ENCODE results near the gene TMEM232. TPM values are rescaled to one million over a fixed set of nuclear protein-coding genes. Genes with fewer than 3 reads are reported as not detected.

Gene TMEM232
- total and polyA plus RNA-seq, 2 donors: 2.0 to 2.3 TPM

GRCh38 chr5:110439296-110439695 is 287.2 kb downstream of the TMEM232 start:
- DNase-seq (ENCODE audit: low read depth in 6 of 9, low spot score in 9 of 9): no peak
- Histone ChIP-seq H3K27ac (ENCODE audit: low read depth in 1 of 2, low read length in 1 of 2) (no peak overlapping the region), H3K27me3 (ENCODE audit: control insufficient read depth in 2 of 2, insufficient read depth in 1 of 2, low read length in 1 of 2) (no peaks in the 10 kb centered on the region), H3K9me3 (ENCODE audit: control insufficient read depth in 2 of 2, insufficient read depth in 1 of 2, low read length in 1 of 2) (no peaks in the 10 kb centered on the region), H3K4me1 (ENCODE audit: control insufficient read depth in 2 of 2, insufficient read depth in 2 of 2, low read length in 2 of 2) (no peaks in the 10 kb centered on the region), H3K36me3 (ENCODE audit: control insufficient read depth in 2 of 2, insufficient read depth in 2 of 2, low read length in 1 of 2) (no peaks in the 10 kb centered on the region), H3K4me3 (ENCODE audit: low read length in 2 of 2) (no peak overlapping the region)
- WGBS: 88% methylated on average over 3 of the region's 3 CpGs

- H3K27me3 ChIP-seq (ENCODE audit: control insufficient read depth in 2 of 2, insufficient read depth in 1 of 2, low read length in 1 of 2): no peaks in the 10 kb centered on the region
- WGBS: 65% methylated on average over 2 of the region's 2 CpGs
- no peaks in the 10 kb centered on the region for H3K36me3 ChIP-seq (ENCODE audit: control insufficient read depth in 2 of 2, insufficient read depth in 2 of 2, low read length in 1 of 2)
- no peak overlapping the region for H3K27ac ChIP-seq (ENCODE audit: low read depth in 1 of 2, low read length in 1 of 2)
- no peaks in the 10 kb centered on the region for H3K9me3 ChIP-seq (ENCODE audit: control insufficient read depth in 2 of 2, insufficient read depth in 1 of 2, low read length in 1 of 2)
- no peak for DNase-seq (ENCODE audit: low read depth in 6 of 9, low spot score in 9 of 9)
- no peak overlapping the region for H3K4me3 ChIP-seq (ENCODE audit: low read length in 2 of 2)
- H3K4me1 ChIP-seq (ENCODE audit: control insufficient read depth in 2 of 2, insufficient read depth in 2 of 2, low read length in 2 of 2): no peaks in the 10 kb centered on the region
Observed at GRCh38 chr5:110435207-110435606, 291.3 kb downstream of the TMEM232 start.

- Histone ChIP-seq H3K36me3 (ENCODE audit: control insufficient read depth in 2 of 2, insufficient read depth in 2 of 2, low read length in 1 of 2) (no peaks in the 10 kb centered on the region), H3K27me3 (ENCODE audit: control insufficient read depth in 2 of 2, insufficient read depth in 1 of 2, low read length in 1 of 2) (no peaks in the 10 kb centered on the region), H3K9me3 (ENCODE audit: control insufficient read depth in 2 of 2, insufficient read depth in 1 of 2, low read length in 1 of 2) (no peaks in the 10 kb centered on the region), H3K4me3 (ENCODE audit: low read length in 2 of 2) (no peak overlapping the region), H3K4me1 (ENCODE audit: control insufficient read depth in 2 of 2, insufficient read depth in 2 of 2, low read length in 2 of 2) (no peaks in the 10 kb centered on the region), H3K27ac (ENCODE audit: low read depth in 1 of 2, low read length in 1 of 2) (no peak overlapping the region)
- DNase-seq (ENCODE audit: low read depth in 6 of 9, low spot score in 9 of 9): no peak
Observed at GRCh38 chr5:110431603-110432002, 294.9 kb downstream of the TMEM232 start.

- no peak overlapping the region for H3K4me3 ChIP-seq (ENCODE audit: low read length in 2 of 2)
- no peaks in the 10 kb centered on the region for H3K9me3 ChIP-seq (ENCODE audit: control insufficient read depth in 2 of 2, insufficient read depth in 1 of 2, low read length in 1 of 2)
- H3K27me3 ChIP-seq (ENCODE audit: control insufficient read depth in 2 of 2, insufficient read depth in 1 of 2, low read length in 1 of 2): no peaks in the 10 kb centered on the region
- no peaks in the 10 kb centered on the region for H3K36me3 ChIP-seq (ENCODE audit: control insufficient read depth in 2 of 2, insufficient read depth in 2 of 2, low read length in 1 of 2)
- WGBS: 62% methylated on average over 2 of the region's 2 CpGs
- DNase-seq (ENCODE audit: low read depth in 6 of 9, low spot score in 9 of 9): peak in 7 of 9 donors; percentile 4 to 56 (median 10)
- H3K27ac ChIP-seq (ENCODE audit: low read depth in 1 of 2, low read length in 1 of 2): no peak overlapping the region
- H3K4me1 ChIP-seq (ENCODE audit: control insufficient read depth in 2 of 2, insufficient read depth in 2 of 2, low read length in 2 of 2): no peaks in the 10 kb centered on the region
Observed at GRCh38 chr5:110414360-110414759, 312.1 kb downstream of the TMEM232 start.

- Histone ChIP-seq H3K36me3 (ENCODE audit: control insufficient read depth in 2 of 2, insufficient read depth in 2 of 2, low read length in 1 of 2) (no peaks in the 10 kb centered on the region), H3K9me3 (ENCODE audit: control insufficient read depth in 2 of 2, insufficient read depth in 1 of 2, low read length in 1 of 2) (no peaks in the 10 kb centered on the region), H3K27me3 (ENCODE audit: control insufficient read depth in 2 of 2, insufficient read depth in 1 of 2, low read length in 1 of 2) (no peaks in the 10 kb centered on the region), H3K4me3 (ENCODE audit: low read length in 2 of 2) (no peak overlapping the region), H3K27ac (ENCODE audit: low read depth in 1 of 2, low read length in 1 of 2) (no peak overlapping the region), H3K4me1 (ENCODE audit: control insufficient read depth in 2 of 2, insufficient read depth in 2 of 2, low read length in 2 of 2) (no peaks in the 10 kb centered on the region)
- no peak for DNase-seq (ENCODE audit: low read depth in 6 of 9, low spot score in 9 of 9)
- 94% methylated on average over 2 of the region's 2 CpGs for WGBS
Observed at GRCh38 chr5:110413856-110414255, 312.6 kb downstream of the TMEM232 start.

GRCh38 chr5:110409571-110409970 is 316.9 kb downstream of the TMEM232 start:
- Histone ChIP-seq H3K36me3 (ENCODE audit: control insufficient read depth in 2 of 2, insufficient read depth in 2 of 2, low read length in 1 of 2) (no peaks in the 10 kb centered on the region), H3K9me3 (ENCODE audit: control insufficient read depth in 2 of 2, insufficient read depth in 1 of 2, low read length in 1 of 2) (no peaks in the 10 kb centered on the region), H3K4me1 (ENCODE audit: control insufficient read depth in 2 of 2, insufficient read depth in 2 of 2, low read length in 2 of 2) (no peaks in the 10 kb centered on the region), H3K27ac (ENCODE audit: low read depth in 1 of 2, low read length in 1 of 2) (no peak overlapping the region), H3K27me3 (ENCODE audit: control insufficient read depth in 2 of 2, insufficient read depth in 1 of 2, low read length in 1 of 2) (no peaks in the 10 kb centered on the region), H3K4me3 (ENCODE audit: low read length in 2 of 2) (no peak overlapping the region)
- no peak for DNase-seq (ENCODE audit: low read depth in 6 of 9, low spot score in 9 of 9)
- 94% methylated on average over 3 of the region's 3 CpGs for WGBS

GRCh38 chr5:110402562-110402961 is 323.9 kb downstream of the TMEM232 start:
- H3K36me3 ChIP-seq (ENCODE audit: control insufficient read depth in 2 of 2, insufficient read depth in 2 of 2, low read length in 1 of 2): no peaks in the 10 kb centered on the region
- 83% methylated on average over 1 of the region's 1 CpG for WGBS
- H3K27me3 ChIP-seq (ENCODE audit: control insufficient read depth in 2 of 2, insufficient read depth in 1 of 2, low read length in 1 of 2): no peaks in the 10 kb centered on the region
- H3K4me3 ChIP-seq (ENCODE audit: low read length in 2 of 2): no peak overlapping the region
- no peaks in the 10 kb centered on the region for H3K9me3 ChIP-seq (ENCODE audit: control insufficient read depth in 2 of 2, insufficient read depth in 1 of 2, low read length in 1 of 2)
- no peak for DNase-seq (ENCODE audit: low read depth in 6 of 9, low spot score in 9 of 9)
- H3K4me1 ChIP-seq (ENCODE audit: control insufficient read depth in 2 of 2, insufficient read depth in 2 of 2, low read length in 2 of 2): no peaks in the 10 kb centered on the region
- H3K27ac ChIP-seq (ENCODE audit: low read depth in 1 of 2, low read length in 1 of 2): no peak overlapping the region

- Histone ChIP-seq H3K27me3 (ENCODE audit: control insufficient read depth in 2 of 2, insufficient read depth in 1 of 2, low read length in 1 of 2) (no peaks in the 10 kb centered on the region), H3K9me3 (ENCODE audit: control insufficient read depth in 2 of 2, insufficient read depth in 1 of 2, low read length in 1 of 2) (no peaks in the 10 kb centered on the region), H3K4me3 (ENCODE audit: low read length in 2 of 2) (no peak overlapping the region), H3K27ac (ENCODE audit: low read depth in 1 of 2, low read length in 1 of 2) (no peak overlapping the region), H3K36me3 (ENCODE audit: control insufficient read depth in 2 of 2, insufficient read depth in 2 of 2, low read length in 1 of 2) (no peaks in the 10 kb centered on the region), H3K4me1 (ENCODE audit: control insufficient read depth in 2 of 2, insufficient read depth in 2 of 2, low read length in 2 of 2) (no peaks in the 10 kb centered on the region)
- no peak for DNase-seq (ENCODE audit: low read depth in 6 of 9, low spot score in 9 of 9)
- 96% methylated on average over 4 of the region's 4 CpGs for WGBS
Observed at GRCh38 chr5:110401881-110402280, 324.6 kb downstream of the TMEM232 start.

- no peaks in the 10 kb centered on the region for H3K36me3 ChIP-seq (ENCODE audit: control insufficient read depth in 2 of 2, insufficient read depth in 2 of 2, low read length in 1 of 2)
- H3K4me3 ChIP-seq (ENCODE audit: low read length in 2 of 2): no peak overlapping the region
- no peak for DNase-seq (ENCODE audit: low read depth in 6 of 9, low spot score in 9 of 9)
- H3K4me1 ChIP-seq (ENCODE audit: control insufficient read depth in 2 of 2, insufficient read depth in 2 of 2, low read length in 2 of 2): no peaks in the 10 kb centered on the region
- H3K9me3 ChIP-seq (ENCODE audit: control insufficient read depth in 2 of 2, insufficient read depth in 1 of 2, low read length in 1 of 2): no peaks in the 10 kb centered on the region
- H3K27me3 ChIP-seq (ENCODE audit: control insufficient read depth in 2 of 2, insufficient read depth in 1 of 2, low read length in 1 of 2): no peaks in the 10 kb centered on the region
- WGBS: 80% methylated on average over 2 of the region's 2 CpGs
- H3K27ac ChIP-seq (ENCODE audit: low read depth in 1 of 2, low read length in 1 of 2): no peak overlapping the region
Observed at GRCh38 chr5:110398951-110399350, 327.5 kb downstream of the TMEM232 start.

- no peak overlapping the region for H3K4me3 ChIP-seq (ENCODE audit: low read length in 2 of 2)
- DNase-seq (ENCODE audit: low read depth in 6 of 9, low spot score in 9 of 9): no peak
- no peaks in the 10 kb centered on the region for H3K4me1 ChIP-seq (ENCODE audit: control insufficient read depth in 2 of 2, insufficient read depth in 2 of 2, low read length in 2 of 2)
- no peak overlapping the region for H3K27ac ChIP-seq (ENCODE audit: low read depth in 1 of 2, low read length in 1 of 2)
- no peaks in the 10 kb centered on the region for H3K36me3 ChIP-seq (ENCODE audit: control insufficient read depth in 2 of 2, insufficient read depth in 2 of 2, low read length in 1 of 2)
- H3K27me3 ChIP-seq (ENCODE audit: control insufficient read depth in 2 of 2, insufficient read depth in 1 of 2, low read length in 1 of 2): no peaks in the 10 kb centered on the region
- no peaks in the 10 kb centered on the region for H3K9me3 ChIP-seq (ENCODE audit: control insufficient read depth in 2 of 2, insufficient read depth in 1 of 2, low read length in 1 of 2)
- WGBS: 99% methylated on average over 1 of the region's 1 CpG
Observed at GRCh38 chr5:110397281-110397680, 329.2 kb downstream of the TMEM232 start.

Data from thymus (tissue), 11 donors.